Non-pigmented ciliary epithelial cell (primary cell): ENCODE results near the gene CROT.

ENCODE experiments used
- DNase-seq: peaks from one replicate; pipeline ENCODE4 v3.0.0-alpha.2; 2010; ENCODE audit warnings: low read depth

CROT gene

GRCh38 chr7:87413951-87414793 is 68.7 kb downstream of the CROT start:
- peak; percentile 32 for DNase-seq

- DNase-seq = no peak
Measured at GRCh38 chr7:87414794-87415188, 69.3 kb downstream of the CROT start.

GRCh38 chr7:87416682-87417587 is 71.5 kb downstream of the CROT start:
- no peak for DNase-seq

GRCh38 chr7:87420173-87420572 is 74.7 kb downstream of the CROT start:
- DNase-seq = no peak

- DNase-seq = no peak
Measured at GRCh38 chr7:87424075-87424474, 78.6 kb downstream of the CROT start.

- DNase-seq = no peak
Measured at GRCh38 chr7:87426160-87426559, 80.7 kb downstream of the CROT start.

GRCh38 chr7:87427288-87427687 is 81.8 kb downstream of the CROT start:
- DNase-seq = no peak

- DNase-seq = no peak
Measured at GRCh38 chr7:87432536-87432935, 87.1 kb downstream of the CROT start.

GRCh38 chr7:87435546-87435945 is 90.1 kb downstream of the CROT start:
- DNase-seq = peak; percentile 30

- DNase-seq = no peak
Measured at GRCh38 chr7:87445897-87446296, 100.4 kb downstream of the CROT start.

GRCh38 chr7:87447116-87447635 is 101.7 kb downstream of the CROT start:
- no peak for DNase-seq

- DNase-seq = no peak
Measured at GRCh38 chr7:87448388-87448787, 102.9 kb downstream of the CROT start.
